SK-N-SH (cell line): ENCODE results near the gene SARDH. TPM values are rescaled to one million over a fixed set of nuclear protein-coding genes. Genes with fewer than 3 reads are reported as not detected.

Experiments used
- CTCF ChIA-PET: fragments of 300-600, 350-600 bp; formaldehyde crosslinking; extraction: SDS; loops from one replicate; lab custom pipeline; 2021; lab: Yijun Ruan, JAX
- POLR2A ChIA-PET: fragments of 350-600 bp; sonication (Branson Sonifier 250); formaldehyde crosslinking; extraction: SDS; loops from one replicate; lab custom pipeline; 2020; ENCODE audit warnings: antibody characterized with exemption, inconsistent platforms; lab: Yijun Ruan, JAX
- DNase-seq: peaks from one replicate; pipeline ENCODE4 v3.0.0; 2012
- H2AFZ ChIP-seq: fragments of 200-600 bp; sonication (generic); 2 replicates; pipeline ENCODE4 v1.8.1; 2016; ENCODE audit warnings: antibody characterized with exemption, mild to moderate bottlenecking, low read depth
- H3F3A ChIP-seq: fragments of 200-600 bp; sonication (generic); replicated peaks from 2 replicates; pipeline ENCODE3; 2016; ENCODE audit warnings: antibody characterized with exemption, mild to moderate bottlenecking; ENCODE audit not compliant: insufficient read depth
- H3K27ac ChIP-seq, 2 experiments: fragments of 200-500 bp in 1 of 2; fragments of 200-600 bp in 1 of 2; sonication (Bioruptor generic) in 1 of 2; sonication (generic), shearing (Covaris generic) in 1 of 2; 2 replicates each; pipeline versions ENCODE4 v1.5.1 to v1.6.1; 2014 to 2016; ENCODE audit warnings: low read depth in 2 of 2, inconsistent platforms in 1 of 2, low read length in 1 of 2, mild to moderate bottlenecking in 1 of 2, mixed read lengths in 1 of 2
- H3K27me3 ChIP-seq: fragments of 200-600 bp; sonication (generic), shearing (Covaris generic); 2 replicates; pipeline ENCODE4 v1.6.1; 2016; ENCODE audit warnings: mixed run types; ENCODE audit not compliant: insufficient read depth
- H3K36me3 ChIP-seq, 2 experiments: fragments of 200-500 bp in 1 of 2; fragments of 200-600 bp in 1 of 2; sonication (Bioruptor generic) in 1 of 2; sonication (generic) in 1 of 2; replicated peaks in 1 of 2; 2 replicates each; pipeline versions ENCODE3 to v1.5.1; 2014 to 2016; ENCODE audit warnings: low read length in 1 of 2, mild to moderate bottlenecking in 1 of 2; ENCODE audit not compliant: insufficient read depth in 2 of 2, control insufficient read depth in 1 of 2
- H3K4me1 ChIP-seq, 2 experiments: fragments of 200-500 bp in 1 of 2; fragments of 200-600 bp in 1 of 2; sonication (Bioruptor generic) in 1 of 2; sonication (generic), shearing (Covaris generic) in 1 of 2; 2 replicates each; pipeline versions ENCODE4 v1.5.1 to v1.6.1; 2014 to 2016; ENCODE audit warnings: low read depth in 1 of 2, low read length in 1 of 2, mixed run types in 1 of 2; ENCODE audit not compliant: insufficient read depth in 2 of 2, control insufficient read depth in 1 of 2
- H3K4me2 ChIP-seq: fragments of 200-600 bp; sonication (generic), shearing (Covaris generic); 2 replicates; pipeline ENCODE4 v1.6.1; 2017; ENCODE audit warnings: mixed run types
- H3K4me3 ChIP-seq, 2 experiments: fragments of 200-500 bp in 1 of 2; fragments of 200-600 bp in 1 of 2; sonication (Bioruptor generic) in 1 of 2; sonication (generic), shearing (Covaris generic) in 1 of 2; 2 replicates each; pipeline versions ENCODE4 v1.5.1 to v1.8.1; 2014 to 2016; ENCODE audit warnings: low read depth in 2 of 2, inconsistent platforms in 1 of 2, low read length in 1 of 2, mild to moderate bottlenecking in 1 of 2, mixed read lengths in 1 of 2, moderate library complexity in 1 of 2
- H3K79me2 ChIP-seq: fragments of 200-600 bp; sonication (generic); 2 replicates; pipeline ENCODE4 v1.8.1; 2017; ENCODE audit warnings: mild to moderate bottlenecking; ENCODE audit not compliant: insufficient read depth
- H3K9ac ChIP-seq: fragments of 200-600 bp; sonication (generic); 2 replicates; pipeline ENCODE4 v1.6.1; 2017; ENCODE audit warnings: mixed run types
- H3K9me2 ChIP-seq: fragments of 200-600 bp; sonication (generic); 2 replicates; pipeline ENCODE4 v1.6.1; 2017; ENCODE audit warnings: mixed run types
- H3K9me3 ChIP-seq: fragments of 200-600 bp; sonication (generic); 2 replicates; pipeline ENCODE4 v1.6.1; 2017; ENCODE audit warnings: mixed run types, mild to moderate bottlenecking, moderate library complexity
- H4K20me1 ChIP-seq: fragments of 200-600 bp; sonication (generic); 2 replicates; pipeline ENCODE4 v1.6.1; 2017; ENCODE audit warnings: mild to moderate bottlenecking, mixed run types; ENCODE audit not compliant: insufficient read depth
- CHD2 ChIP-seq: fragments of 150-350 bp; IDR thresholded peaks from 2 replicates; pipeline ENCODE4 v1.6.1; 2018; ENCODE audit warnings: low read length; ENCODE audit not compliant: partially characterized antibody
- ELF1 ChIP-seq: IDR thresholded peaks from 2 replicates; pipeline ENCODE4 v1.4.0; 2012
- EP300 ChIP-seq, 2 experiments: IDR thresholded peaks; 2 replicates each; pipeline versions ENCODE4 v1.4.0 to v1.6.1; 2012; ENCODE audit warnings: borderline replicate concordance in 1 of 2, low read depth in 1 of 2, low read length in 1 of 2
- EZH2phosphoT487 ChIP-seq: fragments of 200-600 bp; sonication (generic); IDR thresholded peaks from 2 replicates; pipeline ENCODE4 v1.6.1; 2017; ENCODE audit warnings: low read depth, mixed run types, mild to moderate bottlenecking, antibody characterized with exemption, moderate library complexity, borderline replicate concordance
- FOXJ3 ChIP-seq: sonication (generic); formaldehyde crosslinking; IDR thresholded peaks from 2 replicates; pipeline ENCODE4 v1.5.1; 2020; ENCODE audit warnings: mild to moderate bottlenecking, missing genetic modification reagents
- GABPA ChIP-seq: IDR thresholded peaks from 2 replicates; pipeline ENCODE4 v1.4.0; 2012; ENCODE audit warnings: low read depth, mild to moderate bottlenecking
- IRF3 ChIP-seq: fragments of 150-350 bp; IDR thresholded peaks from 2 replicates; pipeline ENCODE4 v1.6.1; 2016; ENCODE audit warnings: mild to moderate bottlenecking, low read depth, low read length
- NFIC ChIP-seq: IDR thresholded peaks from 2 replicates; pipeline ENCODE4 v1.4.0; 2012; ENCODE audit warnings: borderline replicate concordance
- NRF1 ChIP-seq: IDR thresholded peaks from 2 replicates; pipeline ENCODE4 v1.6.1; 2012; ENCODE audit warnings: low read depth, mild to moderate bottlenecking, low read length
- RCOR1 ChIP-seq: fragments of 150-350 bp; IDR thresholded peaks from 2 replicates; pipeline ENCODE4 v1.6.1; 2017; ENCODE audit warnings: antibody characterized with exemption, low read length
- RFX5 ChIP-seq: IDR thresholded peaks from 2 replicates; pipeline ENCODE4 v1.6.1; 2012; ENCODE audit warnings: mild to moderate bottlenecking, improper control_type of control experiment, low read length
- RXRA ChIP-seq: IDR thresholded peaks from 2 replicates; pipeline ENCODE4 v1.4.0; 2012; ENCODE audit warnings: low read depth, mild to moderate bottlenecking, borderline replicate concordance
- TAF1 ChIP-seq: IDR thresholded peaks from 2 replicates; pipeline ENCODE4 v1.6.1; 2012; ENCODE audit warnings: low read depth, mild to moderate bottlenecking, low read length, moderate library complexity, borderline replicate concordance
- TCF12 ChIP-seq: IDR thresholded peaks from 2 replicates; pipeline ENCODE4 v1.4.0; 2012
- TEAD4 ChIP-seq: IDR thresholded peaks from 2 replicates; pipeline ENCODE4 v1.4.0; 2012; ENCODE audit warnings: mild to moderate bottlenecking, borderline replicate concordance; ENCODE audit not compliant: insufficient read depth
- ZBTB33 ChIP-seq: IDR thresholded peaks from 2 replicates; pipeline ENCODE4 v1.4.0; 2012; ENCODE audit warnings: low read depth, borderline replicate concordance
- WGBS: methylation state at CpG from one replicate; pipeline ENCODE4 v1.1.6; 2017; ENCODE audit warnings: low lambda C conversion rate; 5-methylcytosine and 5-hydroxymethylcytosine counted together
- polyA plus RNA-seq, 3 experiments: library from polyadenylated mRNA; depleted of rRNA; stranded (reverse); fragments of >200 nt; gene quantifications; 2 replicates each; pipeline ENCODE4 v1.2.3, GENCODE V29; 2012

Gene SARDH
- polyA plus RNA-seq, 1 of the 3 experiments (the other 2 are of a cell fraction), result 5.9 TPM

- Histone ChIP-seq H3K9ac (no peak overlapping the region), H2AFZ (no peak overlapping the region), H3K79me2 (no peaks in the 10 kb centered on the region), H4K20me1 (no peaks in the 10 kb centered on the region), H3K27me3 (no peaks in the 10 kb centered on the region), H3K4me2 (no peak overlapping the region), H3K9me2 (no peaks in the 10 kb centered on the region), H3K36me3 (no peaks in the 10 kb centered on the region), H3K4me3 (no peak overlapping the region), H3K27ac (no peak overlapping the region), H3K4me1 (peaks cover 0 to 17% of the 10 kb centered on the region in 2 experiments; a peak in 1 of 4 replicates), H3F3A (peaks cover 6% of the 10 kb centered on the region), H3K9me3 (no peaks in the 10 kb centered on the region)
- 61% methylated on average over 3 of the region's 3 CpGs for WGBS
- no peak for TF ChIP-seq FOXJ3 (CRISPR knock-in tag)
- TF ChIP-seq ELF1, result no peak
- no peak for TF ChIP-seq EZH2phosphoT487
- no peak for TF ChIP-seq TEAD4
- no peak for TF ChIP-seq CHD2
- no peak for TF ChIP-seq TCF12
- no peak for TF ChIP-seq IRF3
- TF ChIP-seq RXRA, result no peak
- no peak for TF ChIP-seq RFX5
- TF ChIP-seq RCOR1, result no peak
- no peak for TF ChIP-seq NFIC
- ChIA-PET POLR2A (interaction anchor here (1.3 kb wide), 1 partner anchor 14 kb away, joined by 3 read pairs; no protein-coding TSS in a partner anchor), CTCF (interaction anchor here (0.6 kb wide), 1 partner anchor 16 kb away, joined by 3 read pairs; no protein-coding TSS in a partner anchor)
- no peak for DNase-seq
These were observed 43.5 kb downstream of the SARDH start for GRCh38 chr9:133694686-133695085.

GRCh38 chr9:133693703-133694529 is 44.2 kb downstream of the SARDH start:
- 86% methylated on average over 22 of the region's 32 CpGs for WGBS

More at GRCh38 chr9:133693703-133694529, 44.2 kb downstream of the SARDH start:
- Histone ChIP-seq H3K36me3 (no peaks in the 10 kb centered on the region), H3K4me3 (no peak overlapping the region), H4K20me1 (no peaks in the 10 kb centered on the region), H3F3A (peaks cover 6% of the 10 kb centered on the region), H3K9ac (no peak overlapping the region), H3K4me1 (peaks cover 0 to 25% of the 10 kb centered on the region in 2 experiments; a peak in 1 of 4 replicates), H2AFZ (no peak overlapping the region), H3K9me2 (no peaks in the 10 kb centered on the region), H3K27me3 (no peaks in the 10 kb centered on the region), H3K27ac (no peak overlapping the region), H3K79me2 (no peaks in the 10 kb centered on the region), H3K9me3 (no peaks in the 10 kb centered on the region), H3K4me2 (no peak overlapping the region)
- ChIA-PET POLR2A (interaction anchor here (0.9 to 1.3 kb wide), 2 partner anchors 15 to 22 kb away, joined by 3 read pairs; no protein-coding TSS in a partner anchor), CTCF (interaction anchor here (0.6 to 1.5 kb wide), 5 partner anchors 9 to 22 kb away, joined by 3 to 6 read pairs (median 3); no protein-coding TSS in a partner anchor)
- TF ChIP-seq ZBTB33 (no peak), TAF1 (no peak), GABPA (no peak), NRF1 (no peak), EP300 (IDR thresholded peaks at IDR 0.05; ENCODE audit: borderline replicate concordance in 1 of 2, low read depth in 1 of 2, low read length in 1 of 2) (no peak)
- no peak for DNase-seq
